Glomerular endothelial cell (primary cell): ENCODE data around the gene SLC16A8. TPM values are rescaled to one million over a fixed set of nuclear protein-coding genes. Genes with fewer than 3 reads are reported as not detected.
"Not testable (repeated sequence)": the region's sequence is repeated elsewhere in the genome, so short reads cannot be mapped to it uniquely, and the experiment has no call there.

ENCODE experiments used
- DNase-seq: peaks from one replicate; pipeline ENCODE4 v3.0.0-alpha.2; 2011; ENCODE audit warnings: low read depth, low spot score; ENCODE audit errors: extremely low read depth
- total RNA-seq: library from RNA; depleted of rRNA; stranded (reverse); fragments of >200 nt; gene quantifications from 2 replicates; pipeline ENCODE4 v1.2.3, GENCODE V29; 2015

SLC16A8 gene
- total RNA-seq, 1 donor from 2014 or later = not detected

- DNase-seq = no peak
Observed at GRCh38 chr22:38088629-38089473, 4.9 kb upstream of the SLC16A8 start.

- DNase-seq = no peak
Observed at GRCh38 chr22:38087855-38088254, 3.9 kb upstream of the SLC16A8 start.

DNA sequence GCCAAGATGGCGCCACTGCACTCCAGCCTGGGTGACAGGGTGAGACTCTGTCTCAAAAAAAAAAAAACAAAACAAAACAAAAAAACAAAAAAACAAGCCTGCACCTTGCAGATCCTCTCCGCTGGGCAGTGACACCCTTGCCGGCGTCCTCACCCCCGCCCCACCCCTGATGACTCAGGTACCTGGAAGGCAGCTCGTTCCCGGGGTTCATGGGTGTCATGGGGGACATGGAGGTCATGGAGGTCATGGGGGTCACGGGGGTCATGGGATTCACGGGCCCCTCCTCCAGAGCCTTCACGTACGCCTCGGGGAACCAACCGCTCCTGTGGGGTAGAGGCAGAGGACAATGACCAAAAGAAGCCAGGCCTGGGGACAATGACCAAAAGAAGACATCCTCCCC is 3.0 kb upstream of the SLC16A8 start:
- no peak for DNase-seq

DNA sequence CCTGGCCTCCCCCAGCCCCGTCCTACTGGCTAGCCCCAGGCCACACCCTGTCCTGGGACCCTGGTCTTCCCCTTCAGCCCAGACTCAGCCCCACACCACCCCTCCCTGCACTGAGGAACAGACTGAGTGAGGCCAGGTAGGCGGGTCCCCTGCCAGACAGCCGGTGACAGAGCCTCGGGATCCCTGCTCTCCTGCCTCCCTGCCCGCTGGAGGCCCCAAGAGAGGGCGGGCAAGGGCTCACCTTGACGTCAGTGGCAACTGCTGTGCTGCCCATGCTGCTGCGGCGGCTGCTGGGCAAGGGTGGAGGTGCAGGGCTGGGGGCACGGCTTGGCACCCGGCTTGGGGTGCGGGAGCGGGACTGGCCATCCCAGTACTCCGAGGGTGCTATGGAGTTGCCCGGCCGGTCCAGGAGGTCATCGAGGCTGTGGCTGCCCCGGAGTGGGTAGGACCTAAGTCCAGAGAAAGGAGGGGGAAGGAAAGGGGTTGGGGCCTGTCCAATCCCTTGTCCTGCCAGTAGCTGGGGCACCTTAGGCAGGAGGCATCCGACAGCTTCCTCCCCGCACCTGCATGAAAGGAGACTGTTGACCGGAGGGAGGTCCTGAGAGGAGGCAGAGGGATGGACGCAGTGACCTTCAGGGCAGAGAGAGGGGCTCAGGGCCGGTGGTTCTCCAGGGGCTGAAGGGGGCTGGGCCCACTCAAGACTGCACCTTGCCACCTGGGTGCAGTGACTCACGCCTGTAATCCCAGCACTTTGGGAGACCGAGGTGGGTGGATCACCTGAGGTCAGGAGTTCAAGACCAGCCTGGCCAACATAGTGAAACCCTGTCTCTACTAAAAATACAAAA is 2.2 kb upstream of the SLC16A8 start:
- DNase-seq = no peak

DNA sequence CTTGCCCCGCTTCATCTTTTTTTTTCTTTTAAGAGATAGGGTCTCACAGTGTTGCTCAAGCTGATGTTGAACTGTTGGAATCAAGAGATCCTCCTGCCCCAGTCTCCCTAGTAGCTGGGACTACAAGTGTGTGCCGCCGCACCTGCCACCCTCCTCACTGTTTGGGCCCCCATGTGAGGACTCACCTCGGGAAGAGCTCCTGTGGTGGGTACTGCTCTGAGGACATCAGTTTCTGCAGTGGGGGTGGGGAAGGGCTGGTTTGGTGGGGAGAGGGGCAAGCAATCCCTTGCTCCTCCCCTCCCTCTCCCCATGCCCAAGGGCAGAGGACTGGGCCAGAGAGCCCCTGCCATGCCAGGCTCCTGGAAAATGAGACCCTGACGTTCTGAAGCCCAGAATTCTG is 1.5 kb upstream of the SLC16A8 start:
- no peak for DNase-seq

DNA sequence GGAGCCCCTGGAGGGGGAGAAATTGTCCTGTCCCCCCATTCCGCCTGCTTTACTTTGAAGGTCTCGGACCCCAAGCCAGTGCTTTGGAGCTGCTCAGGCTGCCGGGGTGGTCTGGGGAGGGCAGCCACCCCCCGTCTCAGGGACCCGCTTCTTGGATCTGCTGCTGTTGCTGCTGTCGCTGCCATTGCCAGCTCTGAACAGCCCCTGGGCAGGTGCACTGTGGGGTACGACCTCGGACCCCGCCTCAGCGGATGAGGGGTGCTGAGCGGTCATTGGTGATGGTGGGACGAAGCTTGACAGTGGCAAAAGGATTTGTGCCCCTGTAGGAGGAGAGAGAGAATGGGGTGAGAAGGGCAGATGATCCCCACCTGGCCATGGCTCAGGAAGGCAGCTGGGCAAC is 1.1 kb upstream of the SLC16A8 start:
- DNase-seq = no peak

- no peak for DNase-seq
Observed at GRCh38 chr22:38082986-38083710, 836 bp downstream of the SLC16A8 start.

DNA sequence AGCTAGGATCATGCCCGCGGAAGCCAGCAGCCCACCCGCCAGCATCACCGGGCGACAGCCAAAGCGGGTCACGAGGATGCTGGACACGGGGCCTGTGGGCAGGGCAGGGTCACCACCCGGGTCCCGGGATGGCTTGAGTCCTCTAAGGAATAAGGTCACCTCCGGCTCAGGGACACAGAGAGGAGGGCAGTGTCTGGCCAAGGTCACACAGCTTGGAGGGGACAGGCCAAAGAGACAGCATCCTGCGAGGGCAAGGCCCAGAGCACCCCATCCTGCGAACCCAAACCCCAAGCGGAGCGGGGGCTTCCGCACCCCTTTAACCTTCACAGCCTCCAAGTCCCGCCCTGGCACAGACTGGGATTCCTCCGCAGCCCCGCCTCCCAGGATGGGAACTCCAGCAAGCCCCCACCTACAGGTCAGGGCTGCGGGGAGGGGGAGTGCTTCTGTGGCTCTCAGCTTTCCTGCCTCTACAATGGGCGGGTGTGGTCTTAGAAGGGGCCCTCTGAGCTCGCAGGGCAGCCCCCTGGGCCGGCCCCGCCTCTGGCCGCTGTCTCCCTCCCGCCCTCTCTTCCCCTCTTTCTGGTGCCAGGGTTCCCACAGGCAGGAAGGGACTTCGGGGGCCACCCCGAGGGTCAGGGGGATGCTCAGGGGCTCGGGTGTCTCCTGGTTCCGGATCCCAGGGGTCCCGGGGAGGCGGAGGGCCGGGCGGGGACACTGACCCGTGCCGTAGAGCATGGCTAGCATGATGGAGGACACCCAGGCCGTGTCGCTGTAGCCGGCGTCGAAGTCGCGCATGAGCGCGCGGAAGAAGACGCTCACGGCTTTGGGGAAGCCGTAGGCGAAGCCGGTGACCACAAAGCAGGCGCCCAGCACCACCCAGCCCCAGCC is 1.8 kb downstream of the SLC16A8 start:
- DNase-seq = no peak

- DNase-seq = no peak
Observed at GRCh38 chr22:38081636-38081940, 2.4 kb downstream of the SLC16A8 start.

- DNase-seq = no peak
Observed at GRCh38 chr22:38080850-38081635, 2.9 kb downstream of the SLC16A8 start.

- no peak for DNase-seq
Observed at GRCh38 chr22:38080474-38080849, 3.5 kb downstream of the SLC16A8 start.

DNA sequence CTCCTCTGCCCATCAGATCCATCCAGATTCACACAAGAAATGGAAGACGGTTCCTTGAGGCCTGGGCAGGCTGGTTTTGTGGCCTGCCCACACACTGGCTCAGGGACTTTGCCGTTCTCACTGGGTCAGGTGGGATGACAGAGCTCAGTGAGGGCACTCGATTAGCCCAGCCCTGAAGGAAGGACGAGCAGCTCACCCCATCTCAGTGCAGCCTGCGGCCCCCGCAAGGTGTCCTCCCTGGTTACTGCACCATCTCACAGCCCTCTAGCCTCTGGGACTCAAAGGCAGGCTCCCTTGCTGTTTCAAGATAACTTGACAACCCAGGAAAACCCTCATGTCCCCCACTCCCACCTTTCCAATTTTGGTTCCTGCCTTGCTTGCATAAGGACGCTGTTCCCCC is 4.2 kb downstream of the SLC16A8 start:
- no peak for DNase-seq

DNA sequence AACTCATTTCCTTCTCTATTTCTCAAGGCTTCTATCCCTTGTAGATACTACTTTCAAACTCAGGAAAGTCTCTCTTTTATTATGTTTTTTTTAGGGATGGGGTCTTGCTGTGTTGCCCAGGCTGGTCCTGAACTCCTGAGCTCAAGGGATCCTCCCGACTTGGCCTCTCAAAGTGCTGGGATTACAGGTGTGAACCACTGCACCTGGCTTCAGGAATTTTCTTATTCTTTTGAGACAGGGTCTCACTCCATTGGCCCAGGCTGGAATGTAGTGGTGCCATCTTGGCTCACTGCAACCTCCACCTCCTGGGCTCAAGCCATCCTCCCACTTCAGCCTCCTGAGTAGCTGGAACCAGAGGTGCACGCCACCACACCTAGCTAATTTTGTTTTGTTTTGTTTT is 4.8 kb downstream of the SLC16A8 start:
- DNase-seq = not testable (repeated sequence)

- no peak for DNase-seq
Observed at GRCh38 chr22:38078046-38078840, 5.7 kb downstream of the SLC16A8 start.

- DNase-seq = no peak
Observed at GRCh38 chr22:38077595-38077994, 6.4 kb downstream of the SLC16A8 start.

DNA sequence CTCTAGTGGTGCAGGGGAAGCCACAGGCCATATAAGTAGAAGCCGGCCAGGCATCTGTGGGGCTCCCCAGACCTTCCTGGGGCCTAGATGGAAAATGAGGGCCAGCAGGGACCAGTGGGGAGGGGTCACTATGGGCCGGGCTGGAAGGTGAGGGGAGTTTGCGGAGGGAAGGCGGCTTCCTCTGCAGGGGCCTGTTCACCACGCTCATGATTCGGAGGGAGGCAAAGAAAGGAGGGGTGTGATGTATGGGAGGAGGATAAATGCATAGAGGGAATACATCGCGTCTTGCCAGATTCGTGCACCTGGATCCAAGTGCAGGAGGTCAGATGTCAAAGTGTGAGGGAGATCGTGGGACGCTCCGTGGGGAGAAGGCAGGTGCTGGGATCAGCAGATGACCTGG is 6.9 kb downstream of the SLC16A8 start:
- DNase-seq = no peak

- DNase-seq = no peak
Observed at GRCh38 chr22:38075961-38076360, 8.0 kb downstream of the SLC16A8 start.

DNA sequence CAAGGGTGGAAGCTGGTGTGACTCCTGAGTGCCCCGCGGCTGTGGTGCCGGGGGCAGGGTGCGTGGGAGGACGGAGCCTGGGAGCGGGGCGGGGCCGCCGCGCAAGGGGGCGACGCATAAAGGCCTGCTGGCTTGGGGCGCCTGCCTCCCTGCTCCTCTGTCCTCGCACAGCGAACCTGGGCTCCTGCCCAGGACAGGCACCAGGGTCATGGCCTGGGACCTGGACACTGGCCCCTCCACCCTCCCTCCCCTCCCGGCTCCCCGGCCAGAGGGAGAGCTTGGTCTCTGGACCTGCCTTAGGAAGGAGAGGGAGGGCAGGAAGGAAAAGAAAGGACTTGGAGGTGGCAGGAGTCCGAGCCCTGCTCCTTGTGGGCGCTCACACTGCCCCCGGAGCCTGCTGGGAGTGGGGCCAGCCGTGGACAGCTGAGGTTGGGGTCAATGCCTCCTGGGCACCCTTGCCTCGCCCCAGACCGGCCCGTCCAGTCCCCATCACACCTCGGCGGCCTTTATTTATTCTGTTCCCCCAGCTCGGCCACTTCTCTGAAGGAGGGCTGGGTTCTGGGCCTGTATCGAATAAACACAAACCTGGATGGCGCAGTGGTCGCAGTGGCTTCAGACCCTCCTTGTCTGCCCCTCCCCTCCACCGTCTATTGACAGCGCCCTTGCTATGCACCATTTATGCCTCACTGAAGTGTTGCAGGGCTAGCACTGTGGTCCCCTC is 8.7 kb downstream of the SLC16A8 start:
- DNase-seq = no peak
